HL-60 (cell line): ENCODE data around the gene LY86.

ENCODE experiments used
- POLR2AphosphoS5 ChIP-seq: IDR thresholded peaks from 2 replicates; pipeline ENCODE4 v1.6.1; 2012; ENCODE audit warnings: low read depth
- SPI1 ChIP-seq: IDR thresholded peaks from 2 replicates; pipeline ENCODE4 v1.6.1; 2012; ENCODE audit warnings: low read depth, mild to moderate bottlenecking, borderline replicate concordance
- TF ChIP-seq, protein P1 (sequence below): IDR thresholded peaks from one replicate; pipeline ENCODE4 v1.5.1; 2011; ENCODE audit warnings: low read length, control low read depth, inconsistent platforms; ENCODE audit not compliant: insufficient read depth
- TF ChIP-seq, protein P2 (sequence below): IDR thresholded peaks from 2 replicates; pipeline ENCODE4 v1.6.1; 2012; ENCODE audit warnings: low read depth; ENCODE audit not compliant: insufficient replicate concordance

DNA sequence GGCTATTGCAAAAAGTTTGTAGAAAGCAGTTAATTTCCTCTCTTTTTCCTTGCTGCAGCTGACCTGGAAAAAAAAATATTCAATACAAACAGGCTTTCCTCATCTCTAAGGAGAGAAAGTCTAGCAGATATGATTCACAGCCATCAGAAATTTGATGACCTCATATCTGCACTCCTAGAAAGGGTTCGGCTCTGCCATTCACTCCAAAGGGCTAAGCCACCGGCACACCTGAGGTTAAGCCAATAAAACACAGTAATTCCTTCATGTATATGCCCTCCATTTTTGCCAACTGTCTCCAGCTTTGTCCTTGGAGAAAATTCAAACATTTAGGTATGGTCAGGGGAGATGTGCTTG, 18.7 kb upstream of the LY86 start:
- TF ChIP-seq, protein P1, sequence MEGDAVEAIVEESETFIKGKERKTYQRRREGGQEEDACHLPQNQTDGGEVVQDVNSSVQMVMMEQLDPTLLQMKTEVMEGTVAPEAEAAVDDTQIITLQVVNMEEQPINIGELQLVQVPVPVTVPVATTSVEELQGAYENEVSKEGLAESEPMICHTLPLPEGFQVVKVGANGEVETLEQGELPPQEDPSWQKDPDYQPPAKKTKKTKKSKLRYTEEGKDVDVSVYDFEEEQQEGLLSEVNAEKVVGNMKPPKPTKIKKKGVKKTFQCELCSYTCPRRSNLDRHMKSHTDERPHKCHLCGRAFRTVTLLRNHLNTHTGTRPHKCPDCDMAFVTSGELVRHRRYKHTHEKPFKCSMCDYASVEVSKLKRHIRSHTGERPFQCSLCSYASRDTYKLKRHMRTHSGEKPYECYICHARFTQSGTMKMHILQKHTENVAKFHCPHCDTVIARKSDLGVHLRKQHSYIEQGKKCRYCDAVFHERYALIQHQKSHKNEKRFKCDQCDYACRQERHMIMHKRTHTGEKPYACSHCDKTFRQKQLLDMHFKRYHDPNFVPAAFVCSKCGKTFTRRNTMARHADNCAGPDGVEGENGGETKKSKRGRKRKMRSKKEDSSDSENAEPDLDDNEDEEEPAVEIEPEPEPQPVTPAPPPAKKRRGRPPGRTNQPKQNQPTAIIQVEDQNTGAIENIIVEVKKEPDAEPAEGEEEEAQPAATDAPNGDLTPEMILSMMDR, result no peak
- TF ChIP-seq SPI1 (no peak), POLR2AphosphoS5 (no peak)
- TF ChIP-seq, protein P2, sequence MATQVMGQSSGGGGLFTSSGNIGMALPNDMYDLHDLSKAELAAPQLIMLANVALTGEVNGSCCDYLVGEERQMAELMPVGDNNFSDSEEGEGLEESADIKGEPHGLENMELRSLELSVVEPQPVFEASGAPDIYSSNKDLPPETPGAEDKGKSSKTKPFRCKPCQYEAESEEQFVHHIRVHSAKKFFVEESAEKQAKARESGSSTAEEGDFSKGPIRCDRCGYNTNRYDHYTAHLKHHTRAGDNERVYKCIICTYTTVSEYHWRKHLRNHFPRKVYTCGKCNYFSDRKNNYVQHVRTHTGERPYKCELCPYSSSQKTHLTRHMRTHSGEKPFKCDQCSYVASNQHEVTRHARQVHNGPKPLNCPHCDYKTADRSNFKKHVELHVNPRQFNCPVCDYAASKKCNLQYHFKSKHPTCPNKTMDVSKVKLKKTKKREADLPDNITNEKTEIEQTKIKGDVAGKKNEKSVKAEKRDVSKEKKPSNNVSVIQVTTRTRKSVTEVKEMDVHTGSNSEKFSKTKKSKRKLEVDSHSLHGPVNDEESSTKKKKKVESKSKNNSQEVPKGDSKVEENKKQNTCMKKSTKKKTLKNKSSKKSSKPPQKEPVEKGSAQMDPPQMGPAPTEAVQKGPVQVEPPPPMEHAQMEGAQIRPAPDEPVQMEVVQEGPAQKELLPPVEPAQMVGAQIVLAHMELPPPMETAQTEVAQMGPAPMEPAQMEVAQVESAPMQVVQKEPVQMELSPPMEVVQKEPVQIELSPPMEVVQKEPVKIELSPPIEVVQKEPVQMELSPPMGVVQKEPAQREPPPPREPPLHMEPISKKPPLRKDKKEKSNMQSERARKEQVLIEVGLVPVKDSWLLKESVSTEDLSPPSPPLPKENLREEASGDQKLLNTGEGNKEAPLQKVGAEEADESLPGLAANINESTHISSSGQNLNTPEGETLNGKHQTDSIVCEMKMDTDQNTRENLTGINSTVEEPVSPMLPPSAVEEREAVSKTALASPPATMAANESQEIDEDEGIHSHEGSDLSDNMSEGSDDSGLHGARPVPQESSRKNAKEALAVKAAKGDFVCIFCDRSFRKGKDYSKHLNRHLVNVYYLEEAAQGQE, result no peak
